ENCODE data around the gene WDR59. TPM values are rescaled to one million over a fixed set of nuclear protein-coding genes. Genes with fewer than 3 reads are reported as not detected.

The WDR59 gene
- total and polyA plus RNA-seq, 5 donors, result 17.4 to 62.3 (median 44.5) TPM

GRCh38 chr16:74877706-74878105, 107.2 kb downstream of the WDR59 start:
- WGBS, result 95% methylated on average over 7 of the region's 7 CpGs
- intact Hi-C loops (cut with DNase I), result no loop called here

GRCh38 chr16:74874912-74875546, 109.9 kb downstream of the WDR59 start:
- intact Hi-C loops (cut with DNase I), result no loop called here
- Histone ChIP-seq H3K27ac (ENCODE audit: low read length) (no peak overlapping the region), H3K4me3 (ENCODE audit: low read length) (no peak overlapping the region), H3K9me3 (ENCODE audit: control insufficient read depth, low read length) (no peaks in the 10 kb centered on the region), H3K4me1 (ENCODE audit: control insufficient read depth, insufficient read depth, low read length) (peaks cover 2% of the 10 kb centered on the region), H3K27me3 (ENCODE audit: control insufficient read depth, insufficient read depth) (no peaks in the 10 kb centered on the region)
- DNase-seq (peak in 2 of 3 donors; percentile 50 to 69), ATAC-seq (peak; percentile 72 to 77)
- 78% methylated on average over 13 of the region's 13 CpGs for WGBS

More at GRCh38 chr16:74877706-74878105, 107.2 kb downstream of the WDR59 start:
- no peak for ATAC-seq
- H3K4me3 ChIP-seq (ENCODE audit: low read length), result no peak overlapping the region
- no peak for DNase-seq
- H3K9me3 ChIP-seq (ENCODE audit: control insufficient read depth, low read length), result no peaks in the 10 kb centered on the region
- no peak overlapping the region for H3K27ac ChIP-seq (ENCODE audit: low read length)
- H3K27me3 ChIP-seq (ENCODE audit: control insufficient read depth, insufficient read depth), result no peaks in the 10 kb centered on the region
- peaks cover 2% of the 10 kb centered on the region for H3K4me1 ChIP-seq (ENCODE audit: control insufficient read depth, insufficient read depth, low read length)

- Histone ChIP-seq H3K4me3 (ENCODE audit: low read length) (no peak overlapping the region), H3K27ac (ENCODE audit: low read length) (no peak overlapping the region), H3K27me3 (ENCODE audit: control insufficient read depth, insufficient read depth) (no peaks in the 10 kb centered on the region), H3K9me3 (ENCODE audit: control insufficient read depth, low read length) (no peaks in the 10 kb centered on the region), H3K4me1 (ENCODE audit: control insufficient read depth, insufficient read depth, low read length) (peaks cover 2% of the 10 kb centered on the region)
- ATAC-seq (peak in 1 of 2 donors; percentile 38), DNase-seq (no peak)
- intact Hi-C loops (cut with DNase I), result no loop called here
- 90% methylated on average over 14 of the region's 14 CpGs for WGBS
Observed at GRCh38 chr16:74874123-74874522, 110.8 kb downstream of the WDR59 start.

GRCh38 chr16:74872302-74872701, 112.6 kb downstream of the WDR59 start:
- WGBS, result 98% methylated on average over 2 of the region's 2 CpGs
- Histone ChIP-seq H3K27ac (ENCODE audit: low read length) (no peak overlapping the region), H3K27me3 (ENCODE audit: control insufficient read depth, insufficient read depth) (no peaks in the 10 kb centered on the region), H3K4me3 (ENCODE audit: low read length) (no peak overlapping the region), H3K9me3 (ENCODE audit: control insufficient read depth, low read length) (no peaks in the 10 kb centered on the region), H3K4me1 (ENCODE audit: control insufficient read depth, insufficient read depth, low read length) (peaks cover 2% of the 10 kb centered on the region)
- ATAC-seq, result no peak
- intact Hi-C loops (cut with DNase I), result no loop called here
- no peak for DNase-seq

- Histone ChIP-seq H3K27ac (ENCODE audit: low read length) (no peak overlapping the region), H3K4me1 (ENCODE audit: control insufficient read depth, insufficient read depth, low read length) (peaks cover 2% of the 10 kb centered on the region), H3K4me3 (ENCODE audit: low read length) (no peak overlapping the region), H3K9me3 (ENCODE audit: control insufficient read depth, low read length) (no peaks in the 10 kb centered on the region), H3K27me3 (ENCODE audit: control insufficient read depth, insufficient read depth) (no peaks in the 10 kb centered on the region)
- WGBS, result 82% methylated on average over 5 of the region's 5 CpGs
- intact Hi-C loops (cut with DNase I), result no loop called here
- DNase-seq, result no peak
- no peak for ATAC-seq
Observed at GRCh38 chr16:74871608-74872007, 113.3 kb downstream of the WDR59 start.

GRCh38 chr16:74868501-74868900, 116.4 kb downstream of the WDR59 start:
- intact Hi-C loops (cut with DNase I), result loop anchor here in 1 of 4 donors (10.0 kb wide), 1 partner anchor 54 kb away; no protein-coding TSS in a partner anchor
- H3K9me3 ChIP-seq (ENCODE audit: control insufficient read depth, low read length), result no peaks in the 10 kb centered on the region
- no peak for DNase-seq
- H3K27me3 ChIP-seq (ENCODE audit: control insufficient read depth, insufficient read depth), result no peaks in the 10 kb centered on the region
- H3K4me3 ChIP-seq (ENCODE audit: low read length), result no peak overlapping the region
- no peaks in the 10 kb centered on the region for H3K4me1 ChIP-seq (ENCODE audit: control insufficient read depth, insufficient read depth, low read length)
- peak; percentile 74 to 96 for ATAC-seq
- H3K27ac ChIP-seq (ENCODE audit: low read length), result peak overlapping the region; percentile 75
- 26% methylated on average over 6 of the region's 6 CpGs for WGBS

GRCh38 chr16:74868035-74868434, 116.9 kb downstream of the WDR59 start:
- Histone ChIP-seq H3K4me1 (ENCODE audit: control insufficient read depth, insufficient read depth, low read length) (no peaks in the 10 kb centered on the region), H3K27ac (ENCODE audit: low read length) (no peak overlapping the region), H3K4me3 (ENCODE audit: low read length) (no peak overlapping the region), H3K27me3 (ENCODE audit: control insufficient read depth, insufficient read depth) (no peaks in the 10 kb centered on the region), H3K9me3 (ENCODE audit: control insufficient read depth, low read length) (no peaks in the 10 kb centered on the region)
- DNase-seq, result no peak
- 76% methylated on average over 5 of the region's 5 CpGs for whole genome bisulfite sequencing
- no peak for ATAC-seq
- intact Hi-C loops (cut with DNase I), result loop anchor here in 1 of 4 donors (10.0 kb wide), 1 partner anchor 53 kb away; no protein-coding TSS in a partner anchor

GRCh38 chr16:74867281-74867849, 117.6 kb downstream of the WDR59 start:
- WGBS, result 85% methylated on average over 15 of the region's 15 CpGs
- no peak for DNase-seq
- H3K27me3 ChIP-seq (ENCODE audit: control insufficient read depth, insufficient read depth), result no peaks in the 10 kb centered on the region
- no peaks in the 10 kb centered on the region for H3K9me3 ChIP-seq (ENCODE audit: control insufficient read depth, low read length)
- H3K4me3 ChIP-seq (ENCODE audit: low read length), result no peak overlapping the region
- H3K4me1 ChIP-seq (ENCODE audit: control insufficient read depth, insufficient read depth, low read length), result no peaks in the 10 kb centered on the region
- no peak for ATAC-seq
- intact Hi-C loops (cut with DNase I), result loop anchor here in 1 of 4 donors (10.0 kb wide), 1 partner anchor 53 kb away; no protein-coding TSS in a partner anchor
- no peak overlapping the region for H3K27ac ChIP-seq (ENCODE audit: low read length)

GRCh38 chr16:74865922-74866598, 118.9 kb downstream of the WDR59 start:
- WGBS, result 50% methylated on average over 10 of the region's 12 CpGs
- H3K27ac ChIP-seq (ENCODE audit: low read length), result no peak overlapping the region
- H3K9me3 ChIP-seq (ENCODE audit: control insufficient read depth, low read length), result no peaks in the 10 kb centered on the region
- intact Hi-C loops (cut with DNase I), result loop anchor here in 1 of 4 donors (10.0 kb wide), 1 partner anchor 51 kb away; no protein-coding TSS in a partner anchor
- no peak for ATAC-seq
- no peak overlapping the region for H3K4me3 ChIP-seq (ENCODE audit: low read length)
- H3K4me1 ChIP-seq (ENCODE audit: control insufficient read depth, insufficient read depth, low read length), result no peaks in the 10 kb centered on the region
- DNase-seq, result no peak
- no peaks in the 10 kb centered on the region for H3K27me3 ChIP-seq (ENCODE audit: control insufficient read depth, insufficient read depth)

GRCh38 chr16:74862743-74863244, 122.1 kb downstream of the WDR59 start:
- ATAC-seq, result peak in 1 of 2 donors; percentile 67
- intact Hi-C loops (cut with DNase I), result loop anchor here in 3 of 4 donors (5.0 to 10.0 kb wide), 3 partner anchors 48 to 155 kb away; no protein-coding TSS in a partner anchor
- WGBS, result 23% methylated on average over 10 of the region's 10 CpGs

GRCh38 chr16:74852500-74852875, 132.4 kb downstream of the WDR59 start:
- no peak for DNase-seq
- Histone ChIP-seq H3K4me3 (ENCODE audit: low read length) (no peak overlapping the region), H3K4me1 (ENCODE audit: control insufficient read depth, insufficient read depth, low read length) (no peaks in the 10 kb centered on the region), H3K27me3 (ENCODE audit: control insufficient read depth, insufficient read depth) (no peaks in the 10 kb centered on the region), H3K27ac (ENCODE audit: low read length) (no peak overlapping the region), H3K9me3 (ENCODE audit: control insufficient read depth, low read length) (no peaks in the 10 kb centered on the region)
- ATAC-seq, result no peak
- WGBS, result 71% methylated on average over 4 of the region's 4 CpGs
- intact Hi-C loops (cut with DNase I), result no loop called here

More at GRCh38 chr16:74862743-74863244, 122.1 kb downstream of the WDR59 start:
- DNase-seq, result no peak
- Histone ChIP-seq H3K27ac (ENCODE audit: low read length) (no peak overlapping the region), H3K4me3 (ENCODE audit: low read length) (no peak overlapping the region), H3K9me3 (ENCODE audit: control insufficient read depth, low read length) (no peaks in the 10 kb centered on the region), H3K27me3 (ENCODE audit: control insufficient read depth, insufficient read depth) (no peaks in the 10 kb centered on the region), H3K4me1 (ENCODE audit: control insufficient read depth, insufficient read depth, low read length) (no peaks in the 10 kb centered on the region)
